NCI-H774 (cell line): ENCODE measurements around the gene TECPR2.

ENCODE experiments used
- DNase-seq: peaks from one replicate; lab custom pipeline; 2025; lab: John Stamatoyannopoulos, UW

TECPR2 gene

DNA sequence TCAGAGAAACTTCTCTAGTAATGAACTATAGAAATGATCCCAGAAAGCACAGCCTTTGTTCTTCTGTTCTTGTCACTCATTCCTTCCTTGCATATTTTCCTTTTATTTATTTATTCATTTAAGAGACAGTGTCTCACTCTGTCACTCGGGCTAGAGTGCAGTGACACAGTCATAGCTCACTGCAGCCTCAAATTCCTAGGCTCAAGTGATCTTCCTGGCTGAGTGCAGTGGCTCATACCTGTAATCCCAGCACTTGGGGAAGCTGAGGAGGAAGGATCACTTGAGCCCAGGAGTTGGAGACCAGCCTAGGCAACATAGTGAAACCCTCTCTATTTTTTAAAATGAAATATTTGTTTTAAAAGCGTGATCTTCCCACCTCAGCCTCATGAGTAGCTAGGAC lies 11.5 kb downstream of the TECPR2 start:
- no peak for DNase-seq

DNA sequence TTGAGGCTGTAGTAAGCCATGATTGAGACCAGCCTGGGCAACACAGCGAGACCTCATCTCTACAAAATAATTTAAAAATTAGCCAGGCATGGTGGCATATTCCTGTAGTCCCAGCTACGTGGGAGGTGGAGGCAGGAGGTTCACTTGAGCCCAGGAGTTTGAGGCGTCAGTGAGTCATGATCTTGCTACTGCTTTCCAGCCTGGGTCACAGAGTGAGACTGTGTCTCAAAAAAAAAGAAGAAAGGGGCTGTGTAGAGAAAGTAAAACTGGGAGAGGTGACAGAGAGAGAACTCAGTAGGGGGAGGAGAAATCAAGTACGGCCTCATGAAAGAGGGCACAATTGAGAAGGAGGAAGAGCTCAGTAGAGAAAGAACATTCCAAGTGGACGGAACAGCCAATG lies 12.4 kb downstream of the TECPR2 start:
- no peak for DNase-seq

DNA sequence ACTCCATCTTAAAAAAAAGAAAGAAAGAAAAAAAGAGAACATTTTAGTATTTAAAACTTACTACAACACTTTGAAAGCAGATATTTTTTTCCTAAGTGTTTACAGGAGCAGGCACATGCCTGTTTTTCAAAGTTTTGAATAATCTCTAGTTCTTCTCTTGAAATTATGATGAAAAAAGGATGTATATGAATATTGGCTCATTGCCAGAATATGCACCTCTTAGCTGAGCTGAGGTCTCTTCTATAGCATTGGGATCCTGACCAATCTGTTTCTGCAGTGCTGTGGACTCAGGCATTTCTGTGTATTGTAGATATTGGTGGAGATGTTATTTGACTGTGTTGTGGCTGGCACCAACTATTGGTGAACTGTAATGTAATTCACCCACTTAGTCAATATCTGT lies 15.0 kb downstream of the TECPR2 start:
- DNase-seq, result no peak

DNA sequence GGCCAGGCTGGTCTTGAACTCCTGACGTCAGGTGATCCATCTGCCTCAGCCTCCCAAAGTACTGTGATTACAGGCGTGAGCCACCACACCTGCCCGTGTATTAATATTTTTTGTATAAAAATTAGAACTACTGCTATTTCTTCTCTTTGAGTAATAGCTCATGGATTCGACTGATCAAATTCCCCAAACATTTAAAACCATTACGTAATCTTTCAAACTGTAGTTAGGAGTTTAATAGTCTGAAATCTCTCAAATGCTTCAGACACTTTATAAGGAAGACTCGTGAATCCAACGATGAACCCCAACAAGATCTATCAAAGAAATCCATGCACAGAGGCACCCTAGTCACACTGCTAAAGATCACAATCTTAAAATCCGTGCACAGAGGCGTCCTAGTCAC lies 16.1 kb downstream of the TECPR2 start:
- no peak for DNase-seq

DNA sequence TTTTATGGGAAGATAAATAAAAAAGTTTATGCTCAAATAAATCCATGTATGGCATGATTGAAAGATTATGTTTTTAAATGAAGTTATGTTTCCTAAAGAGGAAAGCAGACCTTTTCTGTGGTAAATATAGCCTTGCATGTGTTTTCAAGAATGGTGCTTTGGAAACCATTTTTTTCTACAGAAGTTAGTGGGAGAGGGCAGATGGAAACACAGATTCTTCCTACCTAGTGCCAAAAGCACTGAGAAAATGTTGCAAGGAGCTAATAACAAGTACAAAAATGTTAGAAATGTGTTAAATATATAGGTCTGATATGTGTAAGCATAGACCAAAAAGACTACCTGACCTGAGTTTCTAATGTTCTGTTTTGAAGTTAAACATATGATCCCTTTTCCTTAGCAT lies 24.3 kb downstream of the TECPR2 start:
- DNase-seq, result no peak

DNA sequence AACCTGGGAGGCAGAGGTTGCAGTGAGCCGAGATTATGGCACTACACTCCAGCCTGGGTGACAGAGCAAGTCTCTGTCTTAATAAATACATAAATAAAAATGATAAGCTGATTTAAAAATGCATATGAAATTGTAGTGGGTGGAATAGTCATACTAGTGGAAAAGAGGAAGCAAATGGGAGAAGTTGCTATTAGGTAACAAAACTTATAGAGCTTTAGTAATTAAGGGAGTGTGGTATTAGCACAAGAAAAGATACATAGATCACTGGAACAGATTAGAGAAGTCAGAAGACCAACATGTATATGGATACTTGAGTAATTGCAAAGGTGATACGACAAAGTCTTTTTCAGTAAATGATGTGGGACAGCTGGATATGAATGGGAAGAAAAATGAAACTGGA lies 26.5 kb downstream of the TECPR2 start:
- DNase-seq, result no peak

DNA sequence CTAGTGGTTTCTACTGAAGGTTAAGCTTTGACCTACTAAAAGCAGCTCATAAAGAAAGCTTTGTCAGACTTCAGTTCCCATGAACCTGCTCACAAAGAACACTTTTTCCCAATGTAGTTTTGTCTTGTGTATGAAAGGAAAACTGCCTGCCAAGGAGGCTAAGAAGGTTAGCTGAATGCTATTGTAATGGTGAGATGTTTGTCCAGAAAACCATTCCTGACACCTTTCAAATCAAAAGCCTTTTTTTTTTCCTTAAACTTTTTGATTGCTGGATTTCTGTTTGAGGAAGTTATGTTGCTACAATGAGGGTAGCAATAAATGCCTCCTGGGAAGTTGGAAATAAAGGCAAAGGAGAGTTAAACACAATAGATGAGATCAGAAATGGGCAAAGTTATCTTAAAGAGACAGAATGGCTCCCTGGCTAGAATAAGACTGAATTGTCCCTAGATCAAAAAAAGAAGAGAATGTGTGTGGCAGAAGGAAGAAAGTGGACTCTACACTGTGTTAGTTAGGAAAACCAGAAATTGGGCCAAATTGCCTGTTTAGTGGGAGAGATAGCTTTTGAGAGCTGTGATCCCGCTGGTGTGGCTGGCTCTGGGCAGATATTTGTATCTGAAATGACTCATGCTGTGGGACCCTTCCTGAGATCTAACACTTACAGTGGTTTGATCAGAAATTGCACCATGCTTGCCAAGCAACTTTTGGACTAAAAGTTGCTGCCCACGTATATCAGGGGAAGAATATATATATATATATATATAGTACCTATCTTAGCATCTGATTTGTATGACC lies 27.5 kb downstream of the TECPR2 start:
- DNase-seq, result no peak

DNA sequence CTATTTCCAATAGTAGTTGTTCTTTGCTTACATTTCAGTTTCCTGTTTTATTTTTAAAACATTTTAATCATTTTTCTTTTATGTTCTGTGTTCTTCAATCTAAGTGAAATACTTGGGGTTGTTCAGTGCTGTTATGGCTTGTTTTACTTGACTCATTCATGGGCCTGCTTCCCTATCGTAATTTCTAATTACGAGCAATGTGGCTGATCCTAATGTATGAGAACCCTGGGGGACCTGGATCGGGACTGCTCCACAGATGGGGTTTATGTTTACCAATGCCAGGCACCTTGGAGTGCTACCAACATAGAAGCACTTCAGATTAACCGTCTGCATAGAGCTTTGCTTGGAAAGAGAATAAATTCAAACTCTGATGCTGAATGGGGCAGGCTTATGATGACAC lies 29.8 kb downstream of the TECPR2 start:
- DNase-seq, result no peak

DNA sequence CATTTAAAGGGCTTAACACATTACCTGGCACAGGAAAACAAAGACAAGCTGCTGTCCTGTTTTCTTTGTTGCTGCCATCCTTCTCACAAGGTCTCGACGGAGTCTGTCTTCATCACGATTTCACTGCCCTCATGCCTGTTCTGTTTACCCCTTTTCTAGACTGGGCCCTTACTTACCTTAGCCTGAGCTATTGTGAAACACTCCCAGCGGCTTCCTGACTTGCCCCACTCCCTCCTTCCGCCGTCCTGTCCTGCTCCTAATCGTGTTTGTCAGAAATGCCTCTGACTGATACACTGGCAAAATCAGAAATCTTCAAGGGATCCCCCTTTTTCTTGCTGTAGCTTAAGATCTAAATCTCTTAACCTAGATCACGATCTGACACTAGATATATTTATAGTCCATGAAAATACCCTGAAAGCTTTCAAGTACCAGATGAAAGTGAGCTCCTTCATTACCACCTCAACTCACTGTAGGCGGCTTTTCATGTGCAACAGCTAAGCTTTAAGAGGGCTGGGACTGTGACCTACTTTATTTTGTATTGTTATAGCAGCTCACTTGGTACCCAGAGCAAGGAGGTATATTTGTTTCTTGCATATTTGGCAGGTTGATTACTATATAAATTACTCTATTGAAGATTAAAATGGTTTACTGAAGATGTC lies 32.1 kb downstream of the TECPR2 start:
- no peak for DNase-seq

DNA sequence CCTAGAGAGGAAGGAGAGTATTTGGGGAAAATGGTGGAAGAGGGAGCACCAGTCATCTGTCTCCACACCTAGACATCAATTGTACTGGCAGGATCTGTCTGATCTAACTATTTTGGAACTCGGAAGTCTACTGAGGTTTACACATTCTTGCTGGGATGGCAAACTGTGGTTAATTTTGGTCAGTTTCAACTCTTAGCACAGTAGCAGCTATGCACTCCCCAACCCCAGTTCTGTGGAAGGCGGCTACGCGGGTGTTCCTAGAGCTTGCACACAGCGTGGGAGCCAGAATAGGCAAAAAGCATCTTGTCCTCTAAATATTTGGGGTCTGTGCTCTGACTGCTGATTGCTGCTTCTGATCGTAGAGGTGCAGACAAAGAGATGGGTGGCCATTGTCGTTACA lies 33.8 kb downstream of the TECPR2 start:
- no peak for DNase-seq

DNA sequence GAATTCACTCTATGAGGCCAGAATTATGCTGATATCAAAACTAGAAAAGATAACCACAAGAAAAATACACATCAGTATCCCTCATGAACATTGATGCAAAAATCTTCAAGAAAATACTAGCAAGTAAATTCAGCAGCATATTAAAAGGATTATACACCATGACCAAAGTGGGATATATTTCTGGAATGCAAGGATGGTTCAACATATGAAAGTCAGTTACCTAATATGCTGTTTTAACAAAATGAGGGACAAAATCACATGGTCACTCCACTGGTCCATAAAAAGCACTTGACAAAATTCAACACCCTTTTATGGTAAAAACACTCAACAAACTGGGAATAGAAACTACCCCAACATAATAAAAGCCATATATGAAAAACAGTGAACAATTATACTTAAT lies 40.3 kb downstream of the TECPR2 start:
- no peak for DNase-seq

DNA sequence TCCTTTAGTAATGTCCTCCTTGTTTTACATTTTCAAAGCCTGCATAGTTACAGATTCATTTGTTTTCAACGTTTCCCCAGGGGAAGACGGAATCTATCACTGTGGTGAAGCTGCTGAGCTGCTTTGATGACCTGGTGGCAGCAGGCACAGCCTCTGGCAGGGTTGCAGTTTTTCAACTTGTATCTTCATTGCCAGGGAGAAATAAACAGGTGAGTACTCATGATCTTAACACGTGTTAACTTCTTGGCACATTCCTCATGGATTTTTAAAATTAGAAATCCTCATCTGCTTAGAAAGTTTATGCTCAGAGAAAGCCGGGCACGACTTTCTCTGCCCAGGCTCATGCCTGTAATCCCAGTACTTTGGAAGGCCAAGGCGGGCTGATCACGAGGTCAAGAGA lies 44.5 kb downstream of the TECPR2 start:
- no peak for DNase-seq

DNA sequence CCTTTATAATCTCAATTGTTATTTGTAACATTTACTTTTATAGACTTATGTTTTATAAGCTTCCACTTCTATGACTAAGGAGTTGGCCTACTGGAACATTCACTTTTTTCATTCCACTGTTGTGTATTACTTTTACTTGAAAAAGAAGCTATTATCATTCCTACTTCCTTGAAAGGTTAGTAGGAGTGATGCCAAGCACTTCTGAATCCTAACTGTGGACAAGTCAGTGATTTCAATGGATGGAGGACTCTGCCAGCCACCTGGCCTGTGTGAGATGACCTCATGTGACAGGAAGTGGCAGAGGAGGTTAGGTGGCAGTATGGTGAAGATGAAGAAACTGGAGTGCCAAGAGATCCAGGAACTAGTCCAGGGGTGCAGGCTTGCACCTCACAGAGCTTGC lies 46.0 kb downstream of the TECPR2 start:
- no peak for DNase-seq

DNA sequence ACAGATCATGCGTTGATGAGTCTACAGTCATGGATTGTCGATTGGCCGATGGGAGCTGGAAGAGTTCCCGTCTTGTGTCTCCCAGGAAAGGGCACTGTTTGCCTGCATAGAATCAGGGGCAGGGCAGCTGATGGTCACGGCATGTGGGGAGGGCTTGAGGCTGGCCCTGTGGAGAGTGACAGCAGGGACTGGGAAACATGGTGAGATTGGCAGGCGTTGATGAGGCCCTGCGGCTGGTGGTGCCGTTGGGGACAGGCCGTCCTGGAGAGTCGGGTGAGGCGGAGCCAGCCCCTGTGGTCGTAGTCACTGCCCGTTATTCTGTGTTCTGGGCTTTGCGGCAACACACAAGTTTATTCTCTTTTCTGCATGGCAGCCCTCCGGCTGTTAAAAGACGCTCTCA lies 52.9 kb downstream of the TECPR2 start:
- no peak for DNase-seq

DNA sequence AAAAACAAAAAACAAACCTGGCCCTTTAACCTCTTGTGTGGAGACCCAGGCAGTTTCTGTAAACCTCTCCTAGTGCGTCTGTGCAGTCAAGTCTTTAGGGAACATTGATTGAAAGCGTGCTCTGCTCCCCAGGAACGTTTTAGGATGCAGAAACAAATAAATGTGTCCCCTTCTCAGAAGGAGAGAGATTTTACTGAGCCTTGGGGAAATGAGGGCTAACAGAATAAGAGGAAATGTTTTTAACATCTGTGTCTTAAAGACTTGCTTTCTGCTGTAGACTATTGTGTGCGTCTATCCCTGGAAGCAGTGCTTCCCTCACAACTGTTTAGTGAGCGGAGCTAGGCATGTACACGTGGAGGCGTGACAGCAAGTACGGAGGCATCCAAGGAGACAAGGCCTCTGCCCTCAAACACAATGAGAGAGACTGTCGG lies 54.3 kb downstream of the TECPR2 start:
- no peak for DNase-seq

DNA sequence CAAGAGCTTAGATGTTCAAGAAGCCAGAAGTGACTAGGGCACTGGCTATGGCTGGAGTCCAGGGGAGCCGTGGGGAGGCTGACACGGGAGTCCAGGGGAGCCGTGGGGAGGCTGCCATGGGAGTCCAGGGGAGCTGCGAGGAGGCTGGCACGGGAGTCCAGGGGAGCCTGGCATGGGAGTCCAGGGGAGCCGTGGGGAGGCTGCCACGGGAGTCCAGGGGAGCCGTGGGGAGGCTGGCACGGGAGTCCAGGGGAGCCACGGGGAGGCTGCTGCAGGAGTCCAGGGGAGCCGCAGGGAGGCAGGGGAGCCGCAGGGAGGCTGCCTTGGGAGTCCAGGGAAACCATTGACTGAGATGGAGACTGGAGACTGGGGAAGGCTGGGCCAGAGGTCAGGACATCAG lies 54.9 kb downstream of the TECPR2 start:
- DNase-seq, result no peak

DNA sequence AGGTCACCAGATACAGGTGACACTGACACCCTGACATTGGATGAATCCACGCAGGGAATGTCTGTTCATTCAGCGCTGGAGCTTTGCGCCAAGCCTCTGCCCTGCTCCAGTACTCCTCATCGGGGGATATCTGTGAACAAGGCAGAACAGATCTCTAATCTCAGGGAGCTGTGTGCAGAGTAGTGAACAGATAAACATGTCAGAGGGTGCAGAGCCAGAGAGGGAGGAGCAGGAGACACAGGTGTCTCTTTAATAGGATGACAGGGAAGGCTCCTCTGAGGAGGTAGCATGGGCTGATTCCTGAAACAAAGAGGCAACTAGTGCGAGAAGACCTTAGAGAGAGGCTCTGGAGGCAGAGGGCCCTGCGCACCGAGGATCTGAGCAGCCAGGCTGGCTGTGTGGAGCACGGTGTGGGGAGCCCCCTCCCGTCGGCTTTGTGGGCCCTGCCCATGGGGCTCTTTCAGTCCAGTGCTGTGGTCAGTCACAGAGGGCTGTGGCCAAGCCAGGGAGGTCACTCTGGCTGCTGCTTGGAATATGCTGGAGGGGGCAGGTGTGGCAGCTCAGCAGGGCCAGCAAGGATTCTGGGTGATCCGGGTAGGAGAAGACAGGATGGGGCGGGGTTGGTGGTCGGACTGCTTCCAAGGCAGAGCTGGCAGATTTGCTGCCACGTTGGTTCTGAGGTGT lies 55.6 kb downstream of the TECPR2 start:
- DNase-seq, result no peak

DNA sequence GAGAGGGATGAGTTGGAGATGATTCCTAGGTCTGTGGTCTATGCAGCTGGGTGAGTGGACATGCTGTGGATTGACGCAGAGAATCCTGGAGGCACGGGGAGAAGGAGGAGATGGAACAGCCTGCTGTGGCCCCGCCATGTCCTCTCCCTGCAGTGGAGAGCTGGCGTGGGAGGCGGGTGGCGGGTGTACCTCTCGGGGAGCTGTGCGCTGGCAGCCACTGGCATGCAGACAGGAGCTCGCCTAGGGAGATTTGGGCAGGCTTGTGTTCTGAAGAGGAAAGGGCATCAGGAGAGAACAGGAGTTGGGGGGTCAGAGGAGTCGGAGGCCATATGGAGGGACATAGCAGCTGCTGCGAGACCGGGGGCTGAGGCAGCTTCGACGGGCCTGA lies 56.1 kb downstream of the TECPR2 start:
- DNase-seq, result no peak

DNA sequence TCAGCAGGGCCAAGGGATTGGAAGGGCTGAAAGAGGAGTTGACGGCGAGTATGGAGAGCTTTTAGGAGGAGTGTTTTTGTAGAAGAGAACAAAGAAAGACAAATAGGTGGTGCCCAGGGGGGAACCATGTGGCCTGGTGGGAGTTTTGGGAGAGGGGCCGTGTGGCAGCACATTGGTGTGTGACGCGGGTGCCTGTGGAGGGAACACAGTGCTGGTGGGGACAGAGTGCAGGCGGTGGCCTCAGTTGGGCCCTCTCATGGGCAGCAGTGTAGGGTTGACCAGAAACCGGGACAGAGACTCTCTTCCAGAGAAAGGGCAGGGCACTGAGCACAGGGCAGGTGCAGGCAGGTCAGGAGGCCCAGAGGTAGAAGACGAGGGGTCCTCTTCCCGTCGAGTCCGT lies 56.5 kb downstream of the TECPR2 start:
- no peak for DNase-seq

DNA sequence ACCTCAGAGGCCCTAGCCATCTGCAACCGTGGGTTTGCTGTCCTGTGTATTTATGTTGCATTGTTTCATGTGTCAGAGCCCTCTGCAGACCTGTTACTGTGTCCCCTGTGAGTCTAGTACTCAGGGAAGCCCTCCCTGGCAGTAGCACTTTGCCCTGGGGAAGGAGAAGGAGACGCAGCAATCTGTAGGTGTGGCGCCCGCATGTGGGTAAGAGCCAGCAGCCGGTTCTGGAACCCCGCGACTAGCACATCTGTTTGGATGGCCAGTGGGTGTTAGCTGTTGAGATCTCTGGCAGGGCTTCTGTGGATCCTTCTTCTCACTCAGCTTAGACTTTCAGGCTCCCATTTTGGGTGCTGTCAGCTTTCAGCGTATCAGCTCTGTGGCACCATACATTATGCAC lies 57.0 kb downstream of the TECPR2 start:
- DNase-seq, result no peak

DNA sequence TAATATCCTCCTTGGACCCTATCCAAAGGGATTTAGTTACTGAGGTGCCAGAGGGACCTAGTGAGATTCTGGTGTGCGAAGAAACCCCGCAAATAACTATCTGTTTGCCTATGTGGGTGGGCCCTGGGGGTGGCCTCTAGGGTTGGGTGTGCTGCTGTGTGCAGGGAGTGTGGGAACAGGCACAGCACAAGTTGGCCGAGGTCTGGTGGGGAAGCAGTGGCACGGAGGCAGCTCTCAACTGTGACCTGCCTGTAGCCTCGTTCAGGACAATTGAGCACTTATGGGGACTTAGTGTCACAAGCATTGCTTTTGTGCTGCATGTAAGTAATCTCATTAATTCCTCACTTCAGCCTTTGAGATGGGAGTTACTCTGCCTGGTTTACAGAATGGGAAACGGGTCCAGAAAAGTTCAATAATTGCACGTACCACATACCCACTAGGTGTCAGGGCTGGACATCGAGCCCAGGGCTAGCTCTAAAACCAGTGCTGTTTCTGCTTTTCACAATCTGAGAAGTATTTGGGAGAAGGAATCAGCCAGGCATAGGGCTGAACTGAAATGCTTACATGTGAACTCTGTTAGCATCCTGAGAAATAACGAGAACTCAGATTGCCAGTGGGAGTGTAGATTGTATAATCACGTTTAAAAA lies 58.8 kb downstream of the TECPR2 start:
- DNase-seq, result no peak

DNA sequence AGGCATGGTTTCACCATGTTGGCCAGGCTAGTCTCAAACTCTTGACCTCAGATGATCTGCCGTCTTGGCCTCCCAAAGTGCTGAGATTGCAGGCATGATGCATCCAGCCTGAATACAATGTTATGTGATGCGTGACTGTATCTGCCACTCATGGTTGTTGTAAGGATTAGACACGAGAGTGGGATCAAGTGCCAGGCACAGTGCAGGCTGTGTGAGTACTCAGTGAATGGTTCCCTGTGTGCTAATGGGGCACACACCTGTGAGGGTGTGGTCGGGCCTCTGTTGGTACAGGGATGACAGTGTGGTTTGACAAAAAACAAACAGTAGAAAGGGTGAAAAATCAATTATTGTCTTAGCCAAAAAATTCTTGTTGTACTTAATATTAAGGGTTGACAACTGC lies 61.8 kb downstream of the TECPR2 start:
- DNase-seq, result no peak

DNA sequence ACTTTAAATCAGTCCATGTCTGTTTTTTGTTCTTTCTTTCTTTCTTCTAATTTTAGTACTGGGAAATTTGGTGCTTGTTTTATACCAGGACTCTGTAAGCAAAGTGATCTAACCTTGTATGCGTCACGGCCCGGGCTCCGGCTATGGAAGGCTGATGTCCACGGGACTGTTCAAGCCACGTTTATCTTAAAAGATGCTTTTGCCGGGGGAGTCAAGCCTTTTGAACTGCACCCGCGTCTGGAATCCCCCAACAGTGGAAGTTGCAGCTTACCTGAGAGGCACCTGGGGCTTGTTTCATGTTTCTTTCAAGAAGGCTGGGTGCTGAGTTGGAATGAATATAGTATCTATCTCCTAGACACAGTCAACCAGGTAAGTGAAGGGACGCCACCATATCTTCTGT lies 62.2 kb downstream of the TECPR2 start:
- no peak for DNase-seq
